Gastrocnemius medialis (tissue), 4 donors: ENCODE results near the gene NSMF. TPM values are rescaled to one million over a fixed set of nuclear protein-coding genes. Genes with fewer than 3 reads are reported as not detected.

ENCODE experiments used
- ATAC-seq, 2 donors: fragments of 150-250 bp; one replicate each; pipeline ENCODE4 v1.9.1; 2016
- DNase-seq, 2 donors: peaks; one replicate each; pipeline ENCODE4 v3.0.0-alpha.2; 2019
- H3K27ac ChIP-seq, 4 donors: fragments of 200-600 bp; sonication (generic); 1 replicate in 1 of 4; 2 replicates in 3 of 4; pipeline ENCODE4 v1.5.1; 2016 to 2018; ENCODE audit warnings: mild to moderate bottlenecking in 2 of 4, moderate library complexity in 1 of 4
- H3K27me3 ChIP-seq, 3 donors: fragments of 200-600 bp; sonication (generic) in 2 of 3; 1 replicate in 1 of 3; 2 replicates in 2 of 3; pipeline versions ENCODE4 v1.5.1 to v1.6.0; 2016 to 2019; ENCODE audit warnings: mild to moderate bottlenecking in 1 of 3, moderate library complexity in 1 of 3
- H3K36me3 ChIP-seq, 2 donors: fragments of 200-600 bp; sonication (generic) in 1 of 2; one replicate each; pipeline ENCODE4 v1.5.1; 2017 to 2018
- H3K4me1 ChIP-seq, 2 donors: fragments of 200-600 bp; sonication (generic) in 1 of 2; one replicate each; pipeline ENCODE4 v1.5.1; 2016 to 2017; ENCODE audit warnings: mild to moderate bottlenecking in 2 of 2
- H3K4me3 ChIP-seq, 4 donors: fragments of 200-600 bp; sonication (generic) in 3 of 4; 1 replicate in 1 of 4; 2 replicates in 3 of 4; pipeline ENCODE4 v1.5.1; 2016 to 2019; ENCODE audit warnings: mild to moderate bottlenecking in 2 of 4
- H3K9me3 ChIP-seq, 3 donors: fragments of 200-600 bp; sonication (generic) in 2 of 3; 1 replicate in 1 of 3; 2 replicates in 2 of 3; pipeline ENCODE4 v1.5.1; 2016 to 2019
- CTCF ChIP-seq, 5 experiments: fragments of 450-650 bp in 3 of 5; fragments of 200-600 bp in 2 of 5; sonication (generic) in 2 of 5; IDR thresholded peaks in 4 of 5; conservative IDR thresholded peaks in 1 of 5; 1 replicate in 4 of 5; 2 replicates in 1 of 5; pipeline ENCODE4 v1.5.1; 2016 to 2019; ENCODE audit warnings: antibody characterized with exemption in 5 of 5, mild to moderate bottlenecking in 3 of 5, moderate library complexity in 3 of 5
- POLR2A ChIP-seq, 2 donors: fragments of 450-650 bp; IDR thresholded peaks; one replicate each; pipeline ENCODE4 v1.6.1; 2017; ENCODE audit warnings: antibody characterized with exemption in 2 of 2, mild to moderate bottlenecking in 2 of 2, moderate library complexity in 2 of 2
- in situ Hi-C, 4 donors: fragments of 200-750 bp; cut with MboI; loops; one replicate each; pipeline versions ENCODE4 v1.15.0 to v1.8.0; 2017; ENCODE audit warnings: low sequenced_read_pairs in 4 of 4
- intact Hi-C: fragments of 100-400 bp; cut with DNase I; formaldehyde crosslinking; loops from one replicate; pipeline ENCODE4 v1.15.1; 2023; ENCODE audit warnings: low total_unique reads
- microRNA-seq, 2 donors: library from miRNA; unstranded; fragments of <30 nt; microRNA quantifications; one replicate each; pipeline ENCODE4, GENCODE V29; 2016; ENCODE audit warnings: borderline replicate concordance in 2 of 2
- total RNA-seq, 4 donors: library from RNA; depleted of rRNA; stranded (reverse); fragments of >200 nt; gene quantifications; one replicate each; pipeline versions ENCODE4 v1.1.0 to v1.2.3, GENCODE V29; 2016

NSMF gene
- total RNA-seq, 4 donors from 2014 or later = 4.4 to 8.4 (median 7.1) TPM

- H3K36me3 ChIP-seq = no peaks in the 10 kb centered on the region
- intact Hi-C loops = no loop called here
- no peaks in the 10 kb centered on the region for H3K27me3 ChIP-seq
- H3K4me3 ChIP-seq = no peak overlapping the region
- in situ Hi-C loops = no loop called here
- H3K27ac ChIP-seq = no peak overlapping the region
- DNase-seq (no peak), ATAC-seq (no peak)
- TF ChIP-seq CTCF (IDR thresholded peaks at IDR 0.05 in 4 of 5, conservative IDR thresholded peaks at IDR 0.05 in 1 of 5) = no peak
- TF ChIP-seq POLR2A (IDR thresholded peaks at IDR 0.05) = no peak
- no peaks in the 10 kb centered on the region for H3K9me3 ChIP-seq
- H3K4me1 ChIP-seq = no peaks in the 10 kb centered on the region
These were observed 60.3 kb downstream of the NSMF start for GRCh38 chr9:137398561-137399468.

GRCh38 chr9:137397675-137398423, 61.3 kb downstream of the NSMF start:
- DNase-seq = no peak

More at GRCh38 chr9:137397675-137398423, 61.3 kb downstream of the NSMF start:
- Histone ChIP-seq H3K27ac (no peak overlapping the region), H3K4me3 (no peak overlapping the region), H3K4me1 (no peaks in the 10 kb centered on the region), H3K36me3 (no peaks in the 10 kb centered on the region), H3K27me3 (no peaks in the 10 kb centered on the region), H3K9me3 (no peaks in the 10 kb centered on the region)
- in situ Hi-C loops = no loop called here
- intact Hi-C loops = no loop called here
- ATAC-seq = no peak
- TF ChIP-seq POLR2A (IDR thresholded peaks at IDR 0.05) (no peak), CTCF (IDR thresholded peaks at IDR 0.05 in 4 of 5, conservative IDR thresholded peaks at IDR 0.05 in 1 of 5) (no peak)

Small RNAs within 50 kb of the gene (microRNA-seq; reads per million reads assigned to microRNA genes)
- gene MIR7114 = 0 to 2.4 reads per million in 2 donors

Other genes starting within 250 kb of the NSMF start
- 1 to 10 TPM; 1.1 to 6.5 (median 1.5) TPM for gene RNF208, start 237.1 kb downstream of the NSMF start, total RNA-seq
- under 1 TPM in 1 of 4 donors, not detected in 3; 0.42 TPM for gene CYSRT1, start 234.2 kb downstream of the NSMF start, total RNA-seq
- not detected for gene RNF224, start 231.8 kb downstream of the NSMF start, total RNA-seq
- gene SLC34A3, start 228.4 kb downstream of the NSMF start, total RNA-seq = not detected
- 100 to 1,000 TPM; 222 to 495 (median 363) TPM for gene TUBB4B, start 218.0 kb downstream of the NSMF start, total RNA-seq
- not detected for gene STPG3, start 208.0 kb downstream of the NSMF start, total RNA-seq
- 10 to 100 TPM; 21.6 to 61.5 (median 39.4) TPM for gene NELFB, start 204.0 kb downstream of the NSMF start, total RNA-seq
- gene TOR4A, start 181.6 kb downstream of the NSMF start, total RNA-seq = 1 to 10 TPM; 1.2 to 2.8 (median 1.7) TPM
- 1 to 10 TPM; 1.9 to 5.4 (median 3.4) TPM for gene NRARP, start 157.1 kb downstream of the NSMF start, total RNA-seq
- 10 to 100 TPM in 1 of 4 donors, 1 to 10 TPM in 3; 4.8 to 12.5 (median 6.4) TPM for gene EXD3, start 36.2 kb downstream of the NSMF start, total RNA-seq
- gene NOXA1, start 35.9 kb downstream of the NSMF start, total RNA-seq = 1 to 10 TPM in 3 of 4 donors, under 1 TPM in 1; 0.41 to 2.5 (median 1.8) TPM
- gene ENTPD8, start 18.0 kb downstream of the NSMF start, total RNA-seq = under 1 TPM in 1 of 4 donors, not detected in 3; 0.23 TPM
- 10 to 100 TPM in 1 of 4 donors, 1 to 10 TPM in 3; 4.5 to 10.5 (median 9.4) TPM for gene PNPLA7, start 91.1 kb upstream of the NSMF start, total RNA-seq
- 100 to 1,000 TPM; 107 to 137 (median 126) TPM for gene MRPL41, start 92.5 kb upstream of the NSMF start, total RNA-seq
- gene DPH7, start 119.6 kb upstream of the NSMF start, total RNA-seq = 10 to 100 TPM in 3 of 4 donors, 1 to 10 TPM in 1; 10.0 to 25.2 (median 13.6) TPM
- gene ZMYND19, start 131.2 kb upstream of the NSMF start, total RNA-seq = 10 to 100 TPM in 2 of 4 donors, 1 to 10 TPM in 2; 5.8 to 15.2 (median 11.8) TPM
- 10 to 100 TPM; 20.5 to 23.7 (median 23.3) TPM for gene ARRDC1, start 146.4 kb upstream of the NSMF start, total RNA-seq
- gene EHMT1, start 159.7 kb upstream of the NSMF start, total RNA-seq = 10 to 100 TPM; 38.6 to 77.8 (median 54.3) TPM